GM19438 (cell line): Measurements from ENCODE around the gene IRS2.
A peak's percentile ranks its signal among the peaks of the same experiment; 100 is the strongest.

Source experiments
- ATAC-seq: cut with Tn5 transposase; IDR thresholded peaks from one replicate; pipeline ENCODE4 v1.9.1; 2021; ENCODE audit warnings: low read depth; ENCODE audit not compliant: unreplicated experiment

The IRS2 gene

DNA sequence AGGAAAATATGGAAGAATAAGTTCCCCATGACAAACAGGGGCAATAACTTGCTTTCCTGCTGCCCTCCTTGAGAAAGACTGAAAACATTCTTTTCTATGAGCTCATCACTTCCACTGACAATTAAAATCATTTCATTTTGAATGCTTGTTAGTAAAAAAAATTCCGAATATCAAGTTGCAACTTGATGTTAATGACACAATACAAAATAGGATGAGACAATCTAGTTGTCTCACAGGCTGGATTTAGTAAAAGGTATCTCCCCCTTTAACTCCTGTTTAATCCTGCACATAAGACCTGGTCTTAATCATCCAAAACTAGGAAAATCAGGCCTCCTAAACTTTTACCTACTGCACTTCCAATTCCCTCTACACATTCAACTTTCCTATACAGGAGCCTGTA is 24.7 kb downstream of the IRS2 start:
- ATAC-seq: no peak

DNA sequence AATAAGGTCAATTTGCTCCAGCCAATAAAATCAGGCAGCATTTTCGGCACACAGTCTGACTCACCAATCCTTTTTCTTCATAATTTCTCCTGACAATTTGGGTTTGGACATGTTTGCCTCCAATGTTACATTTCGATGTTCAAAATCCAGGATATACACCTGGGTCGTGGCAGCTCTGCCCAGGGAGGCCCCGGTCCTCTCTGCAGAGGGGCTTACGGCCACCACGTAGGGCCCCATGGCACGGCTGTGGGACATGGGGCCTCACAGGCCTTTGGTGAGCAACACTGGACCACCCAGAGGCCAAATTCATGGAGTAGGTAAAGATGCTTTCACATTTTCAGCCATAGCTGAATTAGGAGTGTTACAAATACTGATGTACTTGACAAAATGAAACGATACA is 25.4 kb downstream of the IRS2 start:
- no peak for ATAC-seq

DNA sequence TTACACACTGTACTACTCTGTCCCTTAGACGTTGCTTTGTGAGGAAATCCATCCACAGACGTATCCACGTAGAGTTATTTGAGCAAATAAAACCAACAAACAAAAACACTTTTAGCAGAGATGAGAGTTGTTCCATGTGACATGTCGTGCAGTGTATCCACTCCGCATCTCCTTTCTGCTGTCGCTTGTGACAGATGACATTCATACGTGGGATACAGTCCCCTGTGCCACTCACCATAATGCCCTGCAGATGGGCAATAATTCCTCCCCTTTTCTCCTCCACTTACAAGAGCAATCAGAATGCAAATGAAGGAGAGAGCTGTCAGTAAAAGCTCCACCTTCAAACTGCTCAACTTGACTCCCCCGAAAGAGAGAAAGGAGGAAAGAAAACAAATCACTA is 26.0 kb downstream of the IRS2 start:
- ATAC-seq: no peak

DNA sequence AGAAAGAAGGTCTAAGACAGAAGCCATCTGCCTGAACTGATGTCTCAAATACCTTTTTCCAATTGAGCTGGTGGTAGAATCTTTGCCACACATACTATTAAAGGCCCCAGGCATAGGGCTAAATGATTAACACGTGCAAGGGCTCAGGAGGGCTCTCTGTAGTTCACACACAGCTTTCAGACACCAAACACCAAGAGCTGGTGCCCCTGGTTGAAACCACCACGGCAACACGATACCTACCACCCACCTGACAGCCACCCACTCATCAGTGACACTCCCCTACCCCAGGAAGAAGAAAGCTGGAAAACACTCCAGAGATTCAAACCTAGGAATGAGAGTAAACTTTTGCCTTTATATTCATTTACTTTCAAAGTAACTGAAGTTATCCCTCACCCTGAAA is 26.8 kb downstream of the IRS2 start:
- ATAC-seq: no peak

DNA sequence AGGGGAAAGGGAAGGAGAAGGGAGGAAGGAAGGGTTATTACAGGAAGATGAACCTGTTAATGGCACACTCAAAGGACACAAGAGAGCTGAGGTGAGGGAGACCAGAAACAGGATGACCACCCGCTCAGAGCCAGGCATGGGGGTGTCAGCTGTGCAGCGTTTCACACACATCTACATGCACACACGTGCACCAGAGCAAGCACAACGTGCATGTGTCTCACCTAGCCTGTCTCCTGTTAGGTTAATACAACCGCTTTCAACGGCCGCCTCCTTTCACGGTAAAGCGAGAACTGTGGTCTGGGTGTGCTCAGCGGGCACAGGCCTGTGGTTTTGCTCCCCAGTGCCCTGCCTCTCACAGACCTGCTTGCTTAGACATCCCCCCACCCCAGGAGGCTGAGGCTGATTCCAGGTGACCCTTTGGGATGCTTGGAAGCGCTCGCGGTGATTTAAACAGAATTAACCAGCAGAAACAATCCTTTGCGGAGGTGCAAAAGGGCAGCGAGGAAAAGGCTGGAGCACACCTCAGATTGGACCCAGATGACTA is 27.4 kb downstream of the IRS2 start:
- ATAC-seq: no peak

DNA sequence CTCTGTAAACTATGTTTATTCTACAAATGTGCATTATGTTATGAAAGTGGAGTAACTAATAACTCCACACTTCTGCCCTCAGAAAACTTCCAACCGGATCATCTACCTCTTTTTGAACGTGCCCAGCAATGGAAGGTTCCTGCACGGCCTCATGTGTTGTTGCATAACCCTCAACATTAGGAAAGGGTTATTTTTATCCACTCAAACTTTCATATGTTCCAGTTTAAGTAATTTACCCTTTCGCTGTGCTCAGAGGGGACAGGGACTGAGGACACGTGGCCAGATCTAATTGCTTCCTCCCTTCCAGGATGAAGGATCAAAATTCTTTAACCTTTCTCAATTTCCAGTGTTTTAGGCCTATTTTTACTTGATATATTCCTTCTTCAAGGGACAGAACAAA is 29.6 kb downstream of the IRS2 start:
- no peak for ATAC-seq

DNA sequence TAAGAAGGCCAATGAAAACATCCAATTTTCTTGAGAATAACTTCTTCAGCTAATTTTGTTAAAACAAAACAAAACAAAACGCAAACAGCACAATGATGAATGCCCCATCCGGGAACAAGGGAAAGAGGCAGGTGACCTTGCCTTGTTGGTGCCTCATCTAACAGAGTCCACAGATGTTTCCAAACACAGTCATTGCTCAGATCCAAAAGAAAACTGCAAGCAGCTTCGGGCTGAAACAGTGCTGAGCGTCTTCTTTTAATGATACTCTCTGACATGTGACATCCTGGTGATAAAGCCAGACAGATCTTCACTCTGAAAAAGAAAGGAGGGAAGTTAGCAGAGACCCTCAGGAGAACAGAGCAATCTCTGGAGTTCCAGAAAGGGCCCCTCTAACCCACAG is 30.4 kb downstream of the IRS2 start:
- no peak for ATAC-seq

DNA sequence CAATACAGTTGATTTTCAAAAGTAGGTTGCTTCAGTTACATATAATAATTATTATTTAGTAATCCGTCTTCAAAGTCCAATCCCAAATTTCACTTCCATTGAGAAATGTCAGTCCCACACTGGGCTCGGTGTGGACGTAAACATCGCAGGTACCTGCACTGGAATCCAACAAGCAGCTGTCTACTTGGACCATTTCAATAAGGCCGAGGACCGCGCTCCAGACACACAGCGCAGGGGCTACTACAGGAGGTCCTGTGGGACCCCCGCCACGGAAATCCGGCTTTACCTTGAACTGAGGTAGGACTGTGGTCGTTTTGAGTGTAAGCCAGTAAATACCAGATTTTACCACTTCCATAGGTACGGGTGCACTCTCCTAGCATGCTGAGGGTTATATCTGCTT is 30.8 kb downstream of the IRS2 start:
- ATAC-seq: no peak

DNA sequence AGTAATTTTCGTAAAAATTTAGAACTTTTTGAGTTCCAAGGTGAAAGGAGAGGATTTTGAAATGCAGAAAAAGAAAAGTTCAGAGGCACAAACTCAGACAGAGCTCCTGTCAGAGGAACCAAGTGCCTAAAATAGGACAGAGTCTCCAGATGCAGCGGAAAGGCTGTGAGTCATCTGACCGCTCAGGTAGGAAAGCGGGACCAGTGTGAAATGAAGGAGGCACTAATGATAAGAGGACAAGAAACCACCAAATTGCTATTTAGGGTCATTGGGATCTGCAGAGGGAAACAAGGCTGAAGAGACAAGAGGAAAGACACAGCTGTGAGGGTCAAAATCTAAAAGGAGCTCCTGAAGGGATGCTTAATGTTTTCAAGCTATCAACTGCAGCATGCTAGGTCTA is 34.9 kb downstream of the IRS2 start:
- no peak for ATAC-seq

DNA sequence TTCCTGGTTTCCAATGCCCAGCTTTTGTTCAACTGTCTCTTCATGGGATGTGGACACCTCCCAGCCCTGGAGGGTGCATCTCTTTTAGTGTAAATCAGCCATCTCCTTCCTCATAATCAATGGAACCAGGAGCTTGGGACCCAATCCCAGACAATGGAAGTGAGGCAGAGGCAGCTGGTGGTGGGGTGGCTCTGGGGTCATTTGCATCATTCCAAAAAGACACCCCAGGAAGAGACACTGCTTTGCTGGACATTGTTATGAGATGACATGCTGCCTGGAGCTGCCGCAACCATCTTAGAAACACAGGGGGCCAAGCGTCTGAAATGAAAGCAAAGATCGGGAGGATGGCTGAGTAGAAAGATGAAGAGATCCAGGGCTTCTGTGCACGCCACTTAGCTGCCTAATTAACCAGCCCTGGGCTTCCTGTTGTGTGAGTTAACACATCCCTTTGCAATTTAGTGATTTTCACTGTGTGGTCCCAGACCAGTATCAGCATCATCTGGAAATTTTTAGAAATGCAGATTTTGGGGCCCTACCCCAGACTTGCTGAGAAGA is 36.1 kb downstream of the IRS2 start:
- no peak for ATAC-seq

DNA sequence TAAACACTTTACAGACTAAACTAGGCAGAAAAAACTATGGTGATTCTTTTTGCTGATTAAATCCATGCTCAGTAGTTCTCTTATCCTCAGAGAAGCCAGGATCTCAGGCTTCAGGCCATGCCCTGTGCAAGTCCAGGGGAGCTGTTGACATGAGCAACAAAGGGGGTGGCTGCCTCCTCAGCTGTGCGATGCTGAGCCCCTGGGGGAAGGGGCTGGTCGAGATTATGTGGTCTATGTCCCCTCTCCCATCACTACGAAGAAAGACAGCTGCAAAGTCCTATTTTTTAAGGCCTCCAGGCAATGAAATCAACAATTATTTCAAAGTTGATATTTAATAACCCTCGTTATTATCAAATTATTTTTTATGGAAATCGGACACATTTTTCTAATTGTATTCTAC is 37.0 kb downstream of the IRS2 start:
- no peak for ATAC-seq

DNA sequence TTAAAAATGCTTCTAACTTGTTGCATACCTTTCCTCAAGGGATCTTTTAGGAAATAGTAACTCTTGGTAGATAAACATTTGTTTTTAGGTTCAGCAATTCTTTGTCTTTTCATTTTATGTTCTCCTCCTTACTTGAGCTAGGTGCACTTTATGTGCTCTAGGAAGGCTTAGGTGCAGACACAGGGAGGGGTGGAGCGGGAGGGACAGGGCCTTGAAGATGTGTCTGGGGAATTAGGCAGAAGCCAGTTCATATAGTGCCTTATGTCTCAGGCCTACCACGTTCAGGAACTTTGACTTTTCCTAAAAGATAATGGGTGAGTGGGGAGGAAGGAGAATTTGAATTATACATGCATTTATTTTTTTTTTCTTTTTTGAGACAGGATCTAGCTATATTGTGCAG is 37.7 kb downstream of the IRS2 start:
- ATAC-seq: no peak

DNA sequence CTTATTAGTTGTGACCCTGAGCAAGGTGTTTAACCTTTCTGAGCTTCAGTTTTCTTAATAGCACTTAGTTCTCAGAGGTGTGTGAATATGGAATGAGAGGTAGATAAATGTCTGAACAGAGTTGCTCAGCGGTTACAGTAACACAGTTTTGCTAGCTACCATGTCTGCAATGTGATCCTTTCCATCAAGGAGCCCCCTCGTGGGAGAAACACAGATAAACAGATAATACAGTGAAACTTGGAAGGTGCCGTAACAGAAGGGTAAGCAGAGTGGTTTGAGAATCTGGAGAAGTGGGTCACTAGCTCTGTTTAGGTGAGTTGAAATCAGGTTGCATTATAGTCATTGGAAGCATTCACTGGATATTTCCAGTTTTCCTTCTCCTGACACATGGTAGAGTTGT is 38.9 kb downstream of the IRS2 start:
- ATAC-seq: no peak

DNA sequence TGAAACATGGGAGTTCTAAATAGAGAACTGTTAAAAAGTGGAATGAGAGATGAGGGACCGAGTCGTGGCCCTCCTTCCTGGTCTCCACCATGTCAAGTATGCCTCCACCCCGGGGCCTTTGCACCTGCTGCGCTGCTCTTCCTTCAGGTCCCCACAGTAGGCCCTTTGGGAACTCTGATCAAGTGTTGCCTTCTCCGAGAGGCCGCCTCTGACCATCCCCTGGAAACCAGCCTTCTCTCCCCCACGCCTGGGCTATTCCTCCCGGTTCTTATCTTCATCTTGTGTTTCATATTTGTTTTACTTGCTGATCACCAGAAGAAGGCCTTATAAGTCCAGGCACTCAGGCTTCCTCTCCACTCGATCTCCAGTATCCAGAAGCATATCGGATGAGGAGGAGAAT is 40.0 kb downstream of the IRS2 start:
- no peak for ATAC-seq

DNA sequence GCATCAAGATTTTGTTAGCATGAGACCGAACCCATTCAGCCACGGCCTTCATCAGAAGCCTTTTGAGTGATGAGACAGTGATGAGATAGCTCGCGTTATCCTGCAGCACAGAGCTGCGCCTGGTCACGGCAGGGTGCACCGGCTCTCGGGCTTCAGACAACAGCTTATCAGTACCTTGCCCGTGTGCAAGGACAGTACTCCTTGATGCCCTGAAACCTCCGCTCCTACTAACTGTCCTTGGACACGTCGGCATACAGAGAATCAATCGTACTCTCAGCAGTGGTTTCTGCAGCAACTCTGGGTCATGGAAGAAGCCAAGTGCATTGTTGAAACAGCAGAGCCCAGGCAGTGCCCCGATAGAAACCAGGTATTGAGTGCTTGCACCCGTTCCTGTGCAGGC is 40.7 kb downstream of the IRS2 start:
- ATAC-seq: no peak

DNA sequence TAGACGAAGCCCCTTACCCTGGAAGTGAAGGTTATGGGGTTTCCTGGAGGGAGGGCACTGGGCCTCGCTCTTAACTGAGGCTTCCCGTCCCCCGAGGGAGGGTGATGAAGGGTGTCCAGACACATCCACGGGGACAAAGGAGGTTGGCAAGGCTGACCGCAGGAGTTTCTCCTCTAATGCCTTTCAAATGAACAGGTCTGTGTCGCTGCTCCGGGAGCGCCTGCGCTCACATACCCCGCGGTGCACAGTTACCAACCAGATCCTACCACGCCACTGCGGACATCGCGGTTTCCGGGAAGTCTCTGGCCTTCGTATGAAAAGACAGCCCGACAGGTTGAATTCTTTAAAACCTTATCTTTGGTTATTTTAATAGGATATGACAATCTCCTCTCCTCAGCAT is 41.3 kb downstream of the IRS2 start:
- ATAC-seq: no peak

DNA sequence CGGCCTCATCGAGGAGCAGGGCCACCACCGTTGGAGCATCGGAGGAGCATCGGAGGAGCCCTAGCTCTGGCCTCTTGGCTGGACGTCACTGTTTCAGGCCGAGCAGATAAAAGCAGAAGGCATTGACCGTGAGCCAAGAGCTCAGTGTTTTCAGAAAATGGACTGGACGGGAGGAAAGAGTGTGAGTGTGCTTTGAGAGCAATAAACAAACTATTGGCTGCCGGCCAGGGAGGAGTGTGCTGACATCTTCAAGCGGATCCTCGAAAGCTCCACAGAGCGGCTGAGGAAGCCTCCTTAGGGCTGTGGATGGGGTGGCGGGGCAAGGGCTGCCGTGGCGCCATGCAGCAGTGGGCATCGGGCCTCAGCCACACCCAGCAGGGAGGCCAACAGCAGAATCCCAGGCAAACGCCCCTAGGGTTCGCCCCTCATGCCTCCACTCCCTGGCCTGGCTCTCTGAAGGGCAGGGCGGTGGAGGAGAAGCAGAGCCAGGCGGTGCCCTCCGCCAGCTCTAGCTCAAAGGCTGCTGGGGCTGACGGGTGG is 41.8 kb downstream of the IRS2 start:
- ATAC-seq: no peak

DNA sequence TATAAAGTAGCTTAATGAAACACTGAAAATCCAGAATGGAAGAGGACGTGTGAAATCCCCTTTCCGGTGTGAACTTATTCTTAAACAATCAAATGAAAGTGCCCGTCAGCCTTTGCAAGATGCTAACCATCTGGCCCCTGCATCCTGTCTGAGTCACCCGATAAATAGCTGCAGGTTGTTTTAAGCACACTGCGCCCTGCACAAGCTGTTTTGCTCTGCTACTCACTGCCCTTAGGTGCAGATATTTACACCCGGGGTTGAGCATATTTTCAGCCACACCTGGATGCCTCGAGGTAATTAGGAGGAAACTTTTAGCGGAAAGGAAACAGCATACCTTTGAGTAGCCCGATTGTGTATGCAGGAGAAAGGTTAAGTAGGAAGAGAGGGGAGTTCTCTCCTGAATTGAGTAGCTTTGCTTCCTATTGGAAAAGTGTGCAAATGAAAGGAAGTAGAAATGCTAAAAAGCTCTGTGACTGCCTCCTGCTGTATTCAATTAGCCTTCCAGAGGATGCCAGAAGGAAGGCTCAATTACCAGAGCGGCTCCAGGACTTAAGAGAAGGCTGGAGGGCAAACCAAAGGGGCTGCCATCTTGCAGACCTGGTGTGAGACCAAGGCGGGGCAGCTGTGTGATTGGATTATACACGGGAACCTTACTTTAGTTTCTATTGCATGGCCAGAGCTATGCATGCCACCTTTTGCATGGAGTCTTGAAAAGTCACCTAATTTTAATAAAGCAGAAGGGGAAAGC is 42.5 kb downstream of the IRS2 start:
- ATAC-seq: peak; percentile 85

DNA sequence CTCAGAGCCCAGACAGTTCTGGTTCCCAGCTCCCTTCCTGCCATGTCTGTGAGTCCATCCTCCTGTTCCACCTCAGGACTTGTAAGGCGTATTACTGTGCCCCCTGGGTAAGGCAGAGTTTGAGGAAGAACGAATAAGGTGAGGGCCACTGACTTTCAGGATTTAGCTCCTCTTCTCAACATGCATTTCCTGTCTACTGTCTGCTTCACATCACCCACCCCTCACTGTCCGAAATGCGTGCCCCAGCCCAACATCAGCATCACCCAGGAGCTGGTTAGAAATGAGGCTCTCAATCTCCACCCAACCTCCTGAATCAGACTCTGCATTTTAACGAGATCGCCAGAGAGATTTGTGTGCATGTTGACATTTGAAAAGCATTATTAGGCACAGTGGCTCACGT is 44.4 kb downstream of the IRS2 start:
- ATAC-seq: no peak

DNA sequence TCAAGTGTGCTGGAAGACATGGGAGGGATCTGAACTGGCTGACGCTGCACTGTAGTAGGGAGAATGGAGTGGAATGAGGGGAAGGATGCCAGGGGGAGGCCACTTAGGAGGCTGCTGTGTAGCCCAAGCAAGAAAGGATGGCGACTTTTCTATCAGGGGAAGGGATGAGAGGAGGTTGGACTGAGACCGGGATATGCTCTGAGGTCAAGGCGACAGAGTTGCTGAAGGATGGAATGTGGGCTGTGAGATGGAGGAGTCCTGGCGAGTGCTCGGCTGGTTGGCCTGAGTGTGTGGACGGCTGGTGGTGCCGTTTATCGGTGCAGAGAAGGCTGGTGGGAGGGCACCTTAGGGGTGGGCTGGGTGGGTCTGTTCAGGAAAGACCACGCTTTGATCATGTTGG is 45.7 kb downstream of the IRS2 start:
- no peak for ATAC-seq

DNA sequence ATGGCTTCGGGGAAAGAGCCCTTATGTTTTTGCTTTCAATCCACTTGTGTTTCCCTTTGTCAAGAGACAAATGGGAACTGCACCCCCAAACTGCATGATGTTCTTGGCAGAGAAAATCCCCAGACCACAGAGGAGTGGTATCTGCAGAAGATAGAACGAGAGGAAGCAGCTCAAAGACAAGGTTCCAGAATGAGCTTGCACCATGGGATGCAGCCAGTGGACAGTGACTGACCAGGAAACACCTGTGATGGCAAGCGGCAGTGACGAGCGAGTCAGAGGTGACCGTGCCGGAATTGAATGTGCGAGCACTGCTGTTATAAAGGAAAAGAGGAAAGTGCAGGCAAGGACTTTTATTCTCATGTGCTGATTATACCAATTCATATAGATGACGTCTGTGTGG is 46.3 kb downstream of the IRS2 start:
- ATAC-seq: no peak

DNA sequence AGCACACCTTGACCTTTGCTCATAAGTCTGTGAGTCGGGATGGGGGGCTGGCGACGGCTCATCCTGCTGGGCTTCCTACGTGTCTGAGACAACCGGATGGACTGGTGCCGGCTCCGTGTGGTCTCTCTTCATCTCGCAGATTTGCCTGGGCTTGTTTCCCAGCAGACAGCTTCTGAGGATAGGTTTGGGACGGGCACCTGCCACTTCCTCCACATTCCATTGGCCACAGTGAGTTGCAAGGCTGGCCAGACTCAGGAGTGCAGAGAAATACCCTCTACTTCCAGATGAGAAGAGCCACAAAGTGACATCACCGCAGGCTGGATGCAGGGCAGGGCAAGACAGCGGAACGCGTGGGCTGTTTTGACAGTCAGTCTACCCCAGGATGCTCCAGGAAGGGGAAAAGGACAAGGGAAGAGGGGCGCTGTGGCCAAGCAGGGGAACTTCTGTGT is 48.1 kb downstream of the IRS2 start:
- ATAC-seq: no peak
